ENCODE measurements around the gene TMEM200B. TPM values are rescaled to one million over a fixed set of nuclear protein-coding genes. Genes with fewer than 3 reads are reported as not detected.
"Not testable (repeated sequence)": the region's sequence is repeated elsewhere in the genome, so short reads cannot be mapped to it uniquely, and the experiment has no call there.

Gene TMEM200B
- total RNA-seq, 1 experiment from 2014 or later = not detected

GRCh38 chr1:29134695-29135028 lies 11.0 kb upstream of the TMEM200B start:
- DNase-seq (ENCODE audit: low spot score) = no peak

- DNase-seq (ENCODE audit: low spot score) = no peak
Observed at GRCh38 chr1:29133861-29134694, 10.4 kb upstream of the TMEM200B start.

GRCh38 chr1:29131056-29131455 lies 7.4 kb upstream of the TMEM200B start:
- DNase-seq (ENCODE audit: low spot score) = not testable (repeated sequence)

GRCh38 chr1:29129916-29130315 lies 6.2 kb upstream of the TMEM200B start:
- DNase-seq (ENCODE audit: low spot score) = no peak

- no peak for DNase-seq (ENCODE audit: low spot score)
Observed at GRCh38 chr1:29128739-29129138, 5.0 kb upstream of the TMEM200B start.

- DNase-seq (ENCODE audit: low spot score) = no peak
Observed at GRCh38 chr1:29126198-29126597, 2.5 kb upstream of the TMEM200B start.

- DNase-seq (ENCODE audit: low spot score) = no peak
Observed at GRCh38 chr1:29125788-29126187, 2.1 kb upstream of the TMEM200B start.

GRCh38 chr1:29125237-29125641 lies 1.5 kb upstream of the TMEM200B start:
- no peak for DNase-seq (ENCODE audit: low spot score)

GRCh38 chr1:29124366-29125236 lies 898 bp upstream of the TMEM200B start:
- DNase-seq (ENCODE audit: low spot score) = no peak

GRCh38 chr1:29123053-29123886 lies 433 bp downstream of the TMEM200B start:
- no peak for DNase-seq (ENCODE audit: low spot score)

- DNase-seq (ENCODE audit: low spot score) = peak; percentile 28
Observed at GRCh38 chr1:29122682-29123052, 1.0 kb downstream of the TMEM200B start.

- DNase-seq (ENCODE audit: low spot score) = no peak
Observed at GRCh38 chr1:29121936-29122681, 1.6 kb downstream of the TMEM200B start.

- no peak for DNase-seq (ENCODE audit: low spot score)
Observed at GRCh38 chr1:29121516-29121935, 2.2 kb downstream of the TMEM200B start.

- DNase-seq (ENCODE audit: low spot score) = no peak
Observed at GRCh38 chr1:29120947-29121485, 2.7 kb downstream of the TMEM200B start.

GRCh38 chr1:29120367-29120766 lies 3.3 kb downstream of the TMEM200B start:
- DNase-seq (ENCODE audit: low spot score) = no peak

- DNase-seq (ENCODE audit: low spot score) = no peak
Observed at GRCh38 chr1:29119121-29119929, 4.4 kb downstream of the TMEM200B start.

- no peak for DNase-seq (ENCODE audit: low spot score)
Observed at GRCh38 chr1:29117381-29117780, 6.3 kb downstream of the TMEM200B start.

- no peak for DNase-seq (ENCODE audit: low spot score)
Observed at GRCh38 chr1:29114654-29115053, 9.0 kb downstream of the TMEM200B start.

GRCh38 chr1:29113413-29114117 lies 10.1 kb downstream of the TMEM200B start:
- DNase-seq (ENCODE audit: low spot score) = no peak

Measured in HT-29 (cell line).